ENCODE results near the gene PARVA. TPM values are rescaled to one million over a fixed set of nuclear protein-coding genes. Genes with fewer than 3 reads are reported as not detected.
A peak's percentile ranks its signal among the peaks of the same experiment; 100 is the strongest.

The PARVA gene
- total and polyA plus RNA-seq, 9 of the 15 experiments (the other 6 are each of a cell fraction or from before 2014, with no cell fraction given): 0.11 TPM; not detected in 8

GRCh38 chr11:12581923-12582322 lies 204.6 kb downstream of the PARVA start:
- in situ Hi-C loops (cut with MboI) (no loop called here), intact Hi-C loops (cut with micrococcal nuclease) (loop anchor here (5.0 kb wide), 1 partner anchor 305 kb away; no protein-coding TSS in a partner anchor)
- Histone ChIP-seq H3K36me3 (ENCODE audit: control insufficient read depth, insufficient read depth, low read length) (no peaks in the 10 kb centered on the region), H2AFZ (ENCODE audit: low read depth, low read length) (no peak overlapping the region), H3K79me2 (ENCODE audit: control insufficient read depth, insufficient read depth, low read length) (no peaks in the 10 kb centered on the region), H3K9me3 (replicated peaks; ENCODE audit: control insufficient read depth, insufficient read depth, low read depth, low read length) (no peaks in the 10 kb centered on the region), H3K4me2 (ENCODE audit: insufficient read depth, low read length) (no peak overlapping the region), H4K20me1 (replicated peaks; ENCODE audit: control insufficient read depth, insufficient read depth, low read length) (no peaks in the 10 kb centered on the region), H3K4me1 (replicated peaks in 1 of 2; ENCODE audit: control insufficient read depth in 2 of 2, insufficient read depth in 2 of 2, low read length in 2 of 2) (peaks cover 11 to 22% of the 10 kb centered on the region in 2 experiments; a peak in 4 of 5 replicates), H3K27me3 (ENCODE audit: control insufficient read depth in 2 of 2, insufficient read depth in 2 of 2, low read length in 2 of 2) (no peaks in the 10 kb centered on the region), H3K27ac (ENCODE audit: extremely low read depth, low read depth, low read length) (no peak overlapping the region), H3K4me3 (no peak overlapping the region), H3K9ac (ENCODE audit: insufficient read depth in 1 of 2, low read depth in 2 of 2, low read length in 2 of 2) (no peak overlapping the region), H3K9me1 (ENCODE audit: control insufficient read depth, insufficient read depth, low read length) (no peaks in the 10 kb centered on the region)
- no peak for FAIRE-seq
- peak; percentile 73 for ATAC-seq
- CTCF ChIA-PET (ENCODE audit: low intra/inter-chr PET ratio): no interaction called here
- POLR2A ChIA-PET: interaction anchor here (0.7 kb wide), 1 partner anchor 14 kb away, joined by 3 read pairs; no protein-coding TSS in a partner anchor
- DNase-seq (ENCODE audit: extremely low read depth in 1 of 4, low spot score in 3 of 4): peak in 3 of 4 experiments; percentile 23 to 69 (median 41)
- no TSS peak for BruUV-seq (replicated peaks)
- WGBS (ENCODE audit: insufficient coverage, low coverage, missing lambda C conversion rate): 10% methylated on average over 1 of the region's 1 CpG
- TF ChIP-seq SAP30 (IDR thresholded peaks at IDR 0.05; ENCODE audit: borderline replicate concordance, insufficient read depth, low read depth, low read length, poor library complexity, severe bottlenecking) (no peak), CXXC5 (CRISPR knock-in tag; IDR thresholded peaks at IDR 0.05) (no peak), FOSL1 (tag; conservative IDR thresholded peaks at IDR 0.05) (peak; percentile 70), ZNF239 (CRISPR knock-in tag; IDR thresholded peaks at IDR 0.05) (no peak), ZNF347 (CRISPR knock-in tag; IDR thresholded peaks at IDR 0.05; ENCODE audit: low read depth) (no peak), NR1H2 (CRISPR knock-in tag; IDR thresholded peaks at IDR 0.05) (no peak), ZNF174 (CRISPR knock-in tag; IDR thresholded peaks at IDR 0.05) (no peak), TRIM28 (IDR thresholded peaks at IDR 0.05) (no peak), USF1 (CRISPR knock-in tag; IDR thresholded peaks at IDR 0.05) (no peak), CBFA2T2 (conservative IDR thresholded peaks at IDR 0.05) (no peak), ZNF253 (CRISPR knock-in tag; conservative IDR thresholded peaks at IDR 0.05) (no peak), KLF1 (tag; IDR thresholded peaks at IDR 0.05) (no peak), THRAP3 (IDR thresholded peaks at IDR 0.05; ENCODE audit: borderline replicate concordance) (no peak), POLR2AphosphoS2 (IDR thresholded peaks at IDR 0.05; ENCODE audit: low read length) (no peak)
- TF ChIP-seq, protein P1, sequence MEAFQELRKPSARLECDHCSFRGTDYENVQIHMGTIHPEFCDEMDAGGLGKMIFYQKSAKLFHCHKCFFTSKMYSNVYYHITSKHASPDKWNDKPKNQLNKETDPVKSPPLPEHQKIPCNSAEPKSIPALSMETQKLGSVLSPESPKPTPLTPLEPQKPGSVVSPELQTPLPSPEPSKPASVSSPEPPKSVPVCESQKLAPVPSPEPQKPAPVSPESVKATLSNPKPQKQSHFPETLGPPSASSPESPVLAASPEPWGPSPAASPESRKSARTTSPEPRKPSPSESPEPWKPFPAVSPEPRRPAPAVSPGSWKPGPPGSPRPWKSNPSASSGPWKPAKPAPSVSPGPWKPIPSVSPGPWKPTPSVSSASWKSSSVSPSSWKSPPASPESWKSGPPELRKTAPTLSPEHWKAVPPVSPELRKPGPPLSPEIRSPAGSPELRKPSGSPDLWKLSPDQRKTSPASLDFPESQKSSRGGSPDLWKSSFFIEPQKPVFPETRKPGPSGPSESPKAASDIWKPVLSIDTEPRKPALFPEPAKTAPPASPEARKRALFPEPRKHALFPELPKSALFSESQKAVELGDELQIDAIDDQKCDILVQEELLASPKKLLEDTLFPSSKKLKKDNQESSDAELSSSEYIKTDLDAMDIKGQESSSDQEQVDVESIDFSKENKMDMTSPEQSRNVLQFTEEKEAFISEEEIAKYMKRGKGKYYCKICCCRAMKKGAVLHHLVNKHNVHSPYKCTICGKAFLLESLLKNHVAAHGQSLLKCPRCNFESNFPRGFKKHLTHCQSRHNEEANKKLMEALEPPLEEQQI (IDR thresholded peaks at IDR 0.05): no peak

Measured in K562 (cell line).